ENCODE results near the gene ATP2A1. TPM values are rescaled to one million over a fixed set of nuclear protein-coding genes. Genes with fewer than 3 reads are reported as not detected.

ATP2A1 gene
- total and polyA plus RNA-seq, 2 of the 4 experiments (the other 2 are of a cell fraction): under 0.01 to 0.63 TPM

DNA sequence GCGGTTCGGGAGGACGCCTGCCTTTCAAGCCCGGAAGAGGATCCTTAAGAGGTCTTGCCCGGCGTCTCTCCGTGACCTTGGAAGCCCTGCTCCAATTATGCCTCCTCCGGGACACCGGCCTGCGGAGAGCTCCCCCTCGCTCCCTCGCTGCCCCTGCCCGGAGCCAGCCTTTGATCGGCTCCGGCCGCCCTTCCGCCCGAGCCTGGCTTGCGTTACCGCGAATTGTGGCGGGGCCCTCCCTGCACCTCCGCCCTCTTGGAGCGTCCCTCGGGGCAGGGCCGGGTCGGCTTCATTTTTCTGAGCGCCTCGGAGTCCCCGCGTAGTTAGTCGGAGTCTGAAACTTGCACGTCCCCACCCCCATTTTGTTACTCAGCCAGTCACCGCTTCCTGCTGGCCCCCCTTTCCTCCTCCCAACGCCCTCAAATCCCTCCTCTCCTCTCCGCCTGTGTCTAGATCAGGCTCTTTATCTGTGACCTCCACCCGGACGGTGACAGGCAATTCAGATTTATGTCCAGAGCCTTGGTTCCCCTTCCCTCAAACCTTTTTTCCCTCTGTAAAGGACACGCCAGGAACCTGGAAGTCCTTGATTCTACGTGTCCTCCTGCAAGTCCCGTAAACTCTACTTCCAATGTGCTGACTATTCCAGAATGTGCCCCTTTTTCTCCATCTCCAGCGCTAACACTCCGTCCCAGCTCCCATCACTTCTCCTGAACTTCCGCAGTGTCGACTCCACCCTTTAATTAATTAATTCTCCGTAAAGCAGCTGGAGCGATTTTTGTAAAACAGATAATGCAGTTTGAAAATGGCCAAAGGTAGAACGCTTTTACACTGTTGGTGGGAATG lies 47.3 kb downstream of the ATP2A1 start:
- Histone ChIP-seq H3K79me1 (ENCODE audit: low read depth in 1 of 2, low read length in 2 of 2) (peaks cover 0 to 13% of the 10 kb centered on the region in 2 experiments; a peak in 3 of 4 replicates), H3K14ac (replicated peaks; ENCODE audit: low read depth, low read length) (peak overlapping the region; percentile 97), H4K5ac (ENCODE audit: low read depth, low read length) (peak overlapping the region; percentile 78), H3K56ac (ENCODE audit: extremely low read depth, insufficient read depth, low read length) (peak overlapping the region; percentile 60), H3K27ac (ENCODE audit: insufficient read depth, low read length) (peak overlapping the region; percentile 96), H3K9me1 (ENCODE audit: insufficient read depth, low read length) (peaks cover 7% of the 10 kb centered on the region), H4K8ac (ENCODE audit: low read depth in 2 of 2, low read length in 2 of 2) (peak overlapping the region; percentile 70 to 99), H3K4me2 (ENCODE audit: low read depth, low read length) (peak overlapping the region; percentile 83), H3K4me3 (ENCODE audit: insufficient read depth, low read depth, low read length) (peak overlapping the region; percentile 98), H3K4me1 (ENCODE audit: control insufficient read depth, insufficient read depth, low read length) (peaks cover 2% of the 10 kb centered on the region; the same call in 1 of the 2 replicates), H2AFZ (replicated peaks; ENCODE audit: low read length, poor library complexity) (peak overlapping the region; percentile 97), H3K4ac (ENCODE audit: low read depth, low read length) (peak overlapping the region; percentile 96), H3K9ac (ENCODE audit: low read depth, low read length) (peak overlapping the region; percentile 95), H3K36me3 (ENCODE audit: control insufficient read depth, insufficient read depth, low read length) (peaks cover 3% of the 10 kb centered on the region; the same call in 1 of the 2 replicates), H3K27me3 (ENCODE audit: control insufficient read depth, insufficient read depth, low read length) (no peaks in the 10 kb centered on the region), H3K18ac (ENCODE audit: low read depth, low read length) (peak overlapping the region; percentile 77), H2AK5ac (ENCODE audit: low read depth, low read length) (peak overlapping the region; percentile 90), H4K20me1 (ENCODE audit: insufficient read depth, low read length) (peaks cover 9% of the 10 kb centered on the region; the same call in 1 of the 2 replicates), H2AK9ac (replicated peaks; ENCODE audit: low read depth, low read length, poor library complexity) (peak overlapping the region; percentile 94), H2BK20ac (ENCODE audit: low read depth, low read length) (no peak overlapping the region), H4K91ac (ENCODE audit: insufficient read depth, low read depth, low read length) (peak overlapping the region; percentile 67), H3K9me3 (ENCODE audit: control insufficient read depth, insufficient read depth, low read length) (no peaks in the 10 kb centered on the region), H2BK5ac (ENCODE audit: low read depth, low read length, poor library complexity, severe bottlenecking) (peak overlapping the region; percentile 92), H3K23ac (ENCODE audit: low read depth, low read length) (peak overlapping the region; percentile 96), H2BK120ac (ENCODE audit: low read depth, low read length) (peak overlapping the region; percentile 71), H2BK15ac (ENCODE audit: low read depth, low read length) (peak overlapping the region; percentile 17; the same call in 1 of the 3 replicates)
- in situ Hi-C loops (cut with MboI; ENCODE audit: low sequenced_read_pairs): no loop called here
- 1% methylated on average over 22 of the region's 48 CpGs; no CpG with 5 or more reads in 1 of the 2 experiments for WGBS, 2 experiments (ENCODE audit: extremely low coverage in 2 of 2, insufficient read length in 1 of 2)
- ATAC-seq (ENCODE audit: low read depth) (peak; percentile 69), DNase-seq (peak; percentile 68)
- BruUV-seq (replicated peaks): no TSS peak
- CTCF ChIA-PET: interaction anchor here (1.1 kb wide), 1 partner anchor 20 kb away, joined by 5 read pairs; no protein-coding TSS in a partner anchor
- dilution Hi-C loops (cut with HindIII; ENCODE audit: low sequenced_read_pairs, unreplicated experiment): no loop called here
- POLR2A ChIA-PET (ENCODE audit: unreplicated experiment): interaction anchor here (1.0 kb wide), 1 partner anchor 14 kb away, joined by 4 read pairs; no protein-coding TSS in a partner anchor
- TF ChIP-seq CHD1 (IDR thresholded peaks at IDR 0.05; ENCODE audit: low read depth, low read length) (no peak), RAD21 (IDR thresholded peaks at IDR 0.05; ENCODE audit: low read length) (no peak), NFE2L2 (IDR thresholded peaks at IDR 0.05; ENCODE audit: low read depth, low read length) (no peak), MAZ (IDR thresholded peaks at IDR 0.05; ENCODE audit: borderline replicate concordance, low read depth, low read length) (peak; percentile 32; the same call in 1 of the 2 replicates), FOS (IDR thresholded peaks at IDR 0.05; ENCODE audit: low read depth, low read length) (no peak), POLR2A (IDR thresholded peaks at IDR 0.05; ENCODE audit: low read depth, low read length) (peak; percentile 67; the same call in 1 of the 2 replicates), MAFK (IDR thresholded peaks at IDR 0.05; ENCODE audit: low read depth, low read length) (peak; percentile 1; the same call in 1 of the 2 replicates)
- TF ChIP-seq, protein P1, sequence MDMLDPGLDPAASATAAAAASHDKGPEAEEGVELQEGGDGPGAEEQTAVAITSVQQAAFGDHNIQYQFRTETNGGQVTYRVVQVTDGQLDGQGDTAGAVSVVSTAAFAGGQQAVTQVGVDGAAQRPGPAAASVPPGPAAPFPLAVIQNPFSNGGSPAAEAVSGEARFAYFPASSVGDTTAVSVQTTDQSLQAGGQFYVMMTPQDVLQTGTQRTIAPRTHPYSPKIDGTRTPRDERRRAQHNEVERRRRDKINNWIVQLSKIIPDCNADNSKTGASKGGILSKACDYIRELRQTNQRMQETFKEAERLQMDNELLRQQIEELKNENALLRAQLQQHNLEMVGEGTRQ (IDR thresholded peaks at IDR 0.05; ENCODE audit: low read depth, low read length): no peak
- TF ChIP-seq, protein P2, sequence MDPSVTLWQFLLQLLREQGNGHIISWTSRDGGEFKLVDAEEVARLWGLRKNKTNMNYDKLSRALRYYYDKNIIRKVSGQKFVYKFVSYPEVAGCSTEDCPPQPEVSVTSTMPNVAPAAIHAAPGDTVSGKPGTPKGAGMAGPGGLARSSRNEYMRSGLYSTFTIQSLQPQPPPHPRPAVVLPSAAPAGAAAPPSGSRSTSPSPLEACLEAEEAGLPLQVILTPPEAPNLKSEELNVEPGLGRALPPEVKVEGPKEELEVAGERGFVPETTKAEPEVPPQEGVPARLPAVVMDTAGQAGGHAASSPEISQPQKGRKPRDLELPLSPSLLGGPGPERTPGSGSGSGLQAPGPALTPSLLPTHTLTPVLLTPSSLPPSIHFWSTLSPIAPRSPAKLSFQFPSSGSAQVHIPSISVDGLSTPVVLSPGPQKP (IDR thresholded peaks at IDR 0.05; ENCODE audit: borderline replicate concordance, low read depth, low read length): no peak
- intact Hi-C loops (cut with micrococcal nuclease): loop anchor here (2.0 to 5.0 kb wide), 2 partner anchors 19 to 63 kb away; partner anchors contain the start of gene SH2B1
